GM23248 (cell line): ENCODE data around the gene HSPB7. TPM values are rescaled to one million over a fixed set of nuclear protein-coding genes. Genes with fewer than 3 reads are reported as not detected.
"Not testable (repeated sequence)": the region's sequence is repeated elsewhere in the genome, so short reads cannot be mapped to it uniquely, and the experiment has no call there.

Source experiments
- DNase-seq: peaks from one replicate; pipeline ENCODE4 v3.0.0-alpha.2; 2015
- H2AFZ ChIP-seq: fragments of 200-600 bp; sonication (generic); 2 replicates; pipeline ENCODE4 v1.6.1; 2016; ENCODE audit warnings: antibody characterized with exemption
- H3F3A ChIP-seq: fragments of 200-600 bp; sonication (generic); 2 replicates; pipeline ENCODE4 v1.6.1; 2016; ENCODE audit warnings: mild to moderate bottlenecking, antibody characterized with exemption, mixed run types; ENCODE audit not compliant: insufficient read depth
- H3K27ac ChIP-seq: fragments of 200-600 bp; sonication (generic); 2 replicates; pipeline ENCODE4 v1.5.1; 2016; ENCODE audit warnings: mild to moderate bottlenecking
- H3K27me3 ChIP-seq: fragments of 200-600 bp; sonication (generic); replicated peaks from 2 replicates; pipeline ENCODE4 v1.6.1; 2016; ENCODE audit warnings: mild to moderate bottlenecking; ENCODE audit not compliant: insufficient read depth
- H3K36me3 ChIP-seq: fragments of 200-600 bp; sonication (generic); 2 replicates; pipeline ENCODE4 v1.6.1; 2016; ENCODE audit warnings: low read depth, mild to moderate bottlenecking
- H3K4me1 ChIP-seq: fragments of 200-600 bp; sonication (generic); 2 replicates; pipeline ENCODE4 v1.6.1; 2016; ENCODE audit warnings: mild to moderate bottlenecking; ENCODE audit not compliant: insufficient read depth
- H3K4me2 ChIP-seq: fragments of 200-600 bp; sonication (generic); one replicate; pipeline ENCODE4 v1.6.1; 2016; ENCODE audit warnings: mild to moderate bottlenecking; ENCODE audit not compliant: unreplicated experiment
- H3K4me3 ChIP-seq: fragments of 200-600 bp; sonication (generic); 2 replicates; pipeline ENCODE4 v1.5.1; 2016; ENCODE audit warnings: mild to moderate bottlenecking
- H3K79me2 ChIP-seq: fragments of 200-600 bp; sonication (generic); 2 replicates; pipeline ENCODE4 v1.6.1; 2016; ENCODE audit warnings: mild to moderate bottlenecking; ENCODE audit not compliant: insufficient read depth
- H3K9ac ChIP-seq: fragments of 200-600 bp; sonication (generic); 2 replicates; pipeline ENCODE4 v1.6.1; 2016; ENCODE audit warnings: mild to moderate bottlenecking
- H3K9me2 ChIP-seq: fragments of 200-600 bp; sonication (generic); 2 replicates; pipeline ENCODE4 v1.6.1; 2016; ENCODE audit warnings: mixed run types, mild to moderate bottlenecking, moderate library complexity; ENCODE audit not compliant: insufficient read depth
- H3K9me3 ChIP-seq: fragments of 200-600 bp; sonication (generic); one replicate; pipeline ENCODE4 v1.6.1; 2017; ENCODE audit warnings: low read depth
- H4K20me1 ChIP-seq: fragments of 200-600 bp; sonication (generic); 2 replicates; pipeline ENCODE4 v1.6.0; 2016; ENCODE audit not compliant: insufficient read depth
- EZH2 ChIP-seq: fragments of 200-600 bp; sonication (generic); IDR thresholded peaks from 2 replicates; pipeline ENCODE4 v1.6.1; 2018; ENCODE audit warnings: antibody characterized with exemption, mild to moderate bottlenecking; ENCODE audit not compliant: insufficient read depth, poor library complexity, severe bottlenecking
- EZH2phosphoT487 ChIP-seq: fragments of 200-600 bp; sonication (generic); IDR thresholded peaks from 2 replicates; pipeline ENCODE4 v1.6.1; 2018; ENCODE audit warnings: antibody characterized with exemption, moderate library complexity, mild to moderate bottlenecking, low read depth; ENCODE audit not compliant: insufficient read depth
- WGBS, 2 experiments: methylation state at CpG; one replicate each; pipeline ENCODE4 v1.1.6; 2015 to 2017; ENCODE audit warnings: low lambda C conversion rate in 2 of 2, low coverage in 1 of 2; ENCODE audit errors: missing lambda C conversion rate in 2 of 2; 5-methylcytosine and 5-hydroxymethylcytosine counted together
- in situ Hi-C: fragments of 300-500 bp; cut with MboI; formaldehyde crosslinking; loops from 2 replicates; pipeline ENCODE4 v1.15.0; 2020
- polyA plus RNA-seq: library from polyadenylated mRNA; unstranded; fragments of >200 nt; fragmentation: Nextera tagmentation; extraction: Ambion mirVana; gene quantifications from 2 replicates; pipeline ENCODE4 v1.2.1, GENCODE V29; 2016
- total RNA-seq: library from RNA; depleted of rRNA; stranded (reverse); fragments of >200 nt; shearing (Covaris generic); gene quantifications from 2 replicates; pipeline ENCODE4 v1.2.3, GENCODE V29; 2014

HSPB7 gene
- total and polyA plus RNA-seq, 2 experiments from 2014 or later: 22.9 to 111 TPM

DNA sequence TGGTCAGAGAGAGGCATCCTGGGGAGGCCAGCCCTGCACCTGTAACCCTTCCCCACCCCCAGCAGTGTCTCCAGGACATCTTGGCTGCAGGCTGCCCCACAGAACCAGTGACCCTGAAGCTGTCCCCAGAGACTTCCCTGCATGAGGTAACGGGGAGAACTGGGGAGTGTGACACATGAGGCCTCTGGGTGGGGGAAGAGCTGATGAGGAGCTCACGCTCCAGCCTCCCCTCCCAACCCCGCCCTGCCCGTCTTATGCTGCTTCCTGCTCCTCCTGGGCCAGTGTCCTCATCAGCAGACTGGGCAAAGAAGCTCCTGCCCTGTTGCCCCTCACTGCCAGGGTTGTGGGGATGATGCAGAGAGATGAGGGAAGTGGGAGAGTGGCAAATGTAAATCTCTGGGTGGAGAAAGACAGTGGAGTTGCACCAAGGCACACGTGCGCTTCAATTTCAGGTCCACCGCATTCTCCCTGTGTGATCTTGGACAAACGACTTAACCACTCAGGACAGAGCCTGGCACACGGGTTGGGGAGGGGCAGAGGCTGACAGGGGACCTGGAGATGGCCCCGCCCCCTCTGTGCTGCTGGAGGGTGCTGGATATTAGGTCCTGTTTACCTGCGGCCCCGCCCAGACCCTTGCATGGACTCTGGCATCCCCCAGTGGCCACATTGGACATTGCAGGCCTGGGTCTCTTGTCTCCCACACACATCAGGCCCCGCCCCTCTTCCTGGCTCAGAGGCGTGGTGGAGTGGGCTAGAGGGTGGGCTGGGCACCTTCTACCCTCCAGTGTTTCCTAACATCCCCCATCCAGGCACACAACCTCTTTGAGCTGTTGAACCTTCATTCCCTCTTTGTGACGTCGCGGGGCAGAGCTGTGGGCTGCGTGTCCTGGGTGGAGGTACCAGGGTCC, 38.0 kb upstream of the HSPB7 start:
- H3K4me2 ChIP-seq: no peak overlapping the region
- TF ChIP-seq EZH2 (no peak), EZH2phosphoT487 (no peak)
- H3K36me3 ChIP-seq: no peaks in the 10 kb centered on the region
- H4K20me1 ChIP-seq: no peaks in the 10 kb centered on the region
- H3K9me3 ChIP-seq: no peaks in the 10 kb centered on the region
- H3K27me3 ChIP-seq: no peaks in the 10 kb centered on the region
- no peaks in the 10 kb centered on the region for H3F3A ChIP-seq
- DNase-seq: peak; percentile 72
- 34 to 37% methylated on average over 16 to 17 of the region's 18 CpGs for WGBS, 2 experiments
- no peaks in the 10 kb centered on the region for H3K9me2 ChIP-seq
- H3K4me1 ChIP-seq: no peaks in the 10 kb centered on the region
- H3K27ac ChIP-seq: no peak overlapping the region
- H3K79me2 ChIP-seq: no peaks in the 10 kb centered on the region
- H3K4me3 ChIP-seq: no peak overlapping the region
- H2AFZ ChIP-seq: no peak overlapping the region
- in situ Hi-C loops: no loop called here
- H3K9ac ChIP-seq: no peak overlapping the region

DNA sequence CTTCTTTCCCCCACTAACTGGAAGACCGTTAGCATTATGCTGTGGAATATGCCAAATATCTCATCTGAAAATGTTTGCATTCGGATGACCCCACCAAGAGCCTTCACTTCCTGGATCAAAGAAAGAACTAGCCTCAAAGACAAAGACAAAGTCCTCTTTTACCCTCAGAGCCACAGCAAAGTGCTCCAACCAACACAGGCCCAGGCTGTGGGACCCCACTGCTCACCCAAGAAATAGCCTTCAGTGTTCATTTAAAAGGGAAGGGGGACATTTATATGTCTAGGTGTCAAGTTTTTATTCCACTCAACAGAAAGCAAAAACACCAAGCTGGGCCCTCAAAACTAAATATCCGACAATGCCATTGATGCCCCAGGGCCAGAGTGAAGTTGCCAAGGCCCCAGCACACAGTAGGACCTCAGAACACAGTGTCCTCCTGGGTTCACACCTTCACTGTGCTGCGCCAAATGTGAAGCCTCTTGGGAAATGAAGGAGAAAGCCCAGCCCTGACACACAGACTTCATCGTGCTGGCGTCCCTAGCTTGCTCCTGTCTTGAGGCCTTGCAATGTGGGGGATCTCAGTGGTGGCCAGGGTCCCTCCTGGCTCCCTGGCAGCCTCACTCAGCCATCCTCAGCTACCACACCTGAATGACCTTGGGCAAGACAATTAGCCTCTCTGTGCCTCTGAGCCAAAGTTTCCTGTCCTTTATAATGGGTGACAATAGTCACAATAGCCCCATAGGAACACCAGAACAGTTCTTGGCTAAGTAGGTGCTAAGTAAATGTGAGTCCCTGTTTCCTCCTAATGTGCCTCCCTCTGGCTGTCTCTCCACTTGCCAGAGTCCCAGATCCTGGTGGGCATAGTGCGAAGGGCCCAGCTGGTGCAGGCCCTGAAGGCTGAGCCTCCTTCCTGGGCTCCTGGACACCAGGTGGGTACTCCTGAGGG, 37.0 kb upstream of the HSPB7 start:
- WGBS, 2 experiments: 64 to 69% methylated on average over 7 of the region's 7 CpGs
- Histone ChIP-seq H3K4me1 (no peaks in the 10 kb centered on the region), H4K20me1 (no peaks in the 10 kb centered on the region), H3K4me3 (no peak overlapping the region), H3K79me2 (no peaks in the 10 kb centered on the region), H3K4me2 (no peak overlapping the region), H2AFZ (no peak overlapping the region), H3F3A (no peaks in the 10 kb centered on the region), H3K9ac (no peak overlapping the region), H3K27me3 (no peaks in the 10 kb centered on the region), H3K27ac (no peak overlapping the region), H3K9me2 (no peaks in the 10 kb centered on the region), H3K9me3 (no peaks in the 10 kb centered on the region), H3K36me3 (no peaks in the 10 kb centered on the region)
- DNase-seq: no peak
- no peak for TF ChIP-seq EZH2phosphoT487
- TF ChIP-seq EZH2: no peak
- in situ Hi-C loops: no loop called here

DNA sequence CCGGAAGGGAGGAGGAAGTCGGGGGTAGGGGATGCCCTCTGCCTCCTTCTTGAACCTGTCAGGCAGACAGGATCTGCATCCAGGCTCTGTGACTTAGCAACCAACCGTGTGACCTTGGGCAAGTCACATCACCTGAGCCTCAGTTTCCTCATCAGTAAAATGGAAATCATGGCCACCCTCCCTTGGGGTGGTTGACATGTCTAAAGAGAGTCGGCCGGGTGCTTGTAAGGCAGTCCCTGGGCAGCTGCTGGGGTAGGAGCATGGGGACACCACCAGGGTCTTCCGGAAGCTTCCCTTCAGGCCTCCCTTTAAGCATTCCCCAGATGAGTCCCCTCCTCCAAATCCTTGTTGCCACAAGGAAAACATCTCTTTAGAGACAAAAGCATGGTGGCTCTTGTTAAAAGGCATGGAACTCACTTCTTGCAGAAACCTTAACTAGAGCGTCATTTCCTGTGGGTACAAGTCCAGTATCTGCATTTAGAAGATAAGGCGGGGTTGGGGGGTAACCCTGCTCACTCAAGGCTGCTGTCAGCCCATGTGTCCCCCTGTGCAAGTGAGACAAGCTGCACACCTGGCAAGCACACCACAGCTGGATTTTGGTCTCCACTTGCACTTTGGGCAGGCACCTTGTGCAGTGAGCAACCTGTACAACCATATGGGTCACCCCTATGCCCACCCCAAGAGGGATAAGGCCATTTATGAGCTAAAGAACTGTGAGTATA, 36.1 kb upstream of the HSPB7 start:
- 49 to 55% methylated on average over 7 to 8 of the region's 8 CpGs for WGBS, 2 experiments
- TF ChIP-seq EZH2phosphoT487 (no peak), EZH2 (no peak)
- in situ Hi-C loops: no loop called here

GRCh38 chr1:16051949-16052348, 34.1 kb upstream of the HSPB7 start:
- H3K9ac ChIP-seq, H3K79me2 ChIP-seq, in situ Hi-C loops, H4K20me1 ChIP-seq, H2AFZ ChIP-seq, H3K9me2 ChIP-seq, H3K4me2 ChIP-seq, H3K27me3 ChIP-seq, H3K4me3 ChIP-seq, H3K36me3 ChIP-seq, H3K9me3 ChIP-seq, DNase-seq, H3F3A ChIP-seq, H3K27ac ChIP-seq, H3K4me1 ChIP-seq: not testable (repeated sequence)
- 89% methylated on average over 10 to 12 of the region's 12 CpGs for WGBS, 2 experiments

More for the DNA sequence above, 36.1 kb upstream of the HSPB7 start:
- no peaks in the 10 kb centered on the region for H3K9me3 ChIP-seq
- no peak overlapping the region for H3K4me3 ChIP-seq
- H3K27ac ChIP-seq: no peak overlapping the region
- no peaks in the 10 kb centered on the region for H3K4me1 ChIP-seq
- no peak for DNase-seq
- no peaks in the 10 kb centered on the region for H3K79me2 ChIP-seq
- no peaks in the 10 kb centered on the region for H3F3A ChIP-seq
- H3K9ac ChIP-seq: no peak overlapping the region
- no peaks in the 10 kb centered on the region for H3K9me2 ChIP-seq
- no peak overlapping the region for H3K4me2 ChIP-seq
- no peaks in the 10 kb centered on the region for H4K20me1 ChIP-seq
- H2AFZ ChIP-seq: no peak overlapping the region
- H3K36me3 ChIP-seq: no peaks in the 10 kb centered on the region
- H3K27me3 ChIP-seq: no peaks in the 10 kb centered on the region
